Thyroid gland (tissue), 4 donors: ENCODE data around the gene IQGAP1.

ENCODE experiments used
- CTCF ChIP-seq, 6 experiments: fragments of 200-600 bp in 3 of 6; fragments of 450-650 bp in 3 of 6; sonication (generic) in 3 of 6; IDR thresholded peaks; one replicate each; pipeline ENCODE4 v1.5.1; 2016 to 2019; ENCODE audit warnings: antibody characterized with exemption in 6 of 6, mild to moderate bottlenecking in 2 of 6, inconsistent platforms in 1 of 6, moderate library complexity in 1 of 6
- POLR2A ChIP-seq, 2 donors: fragments of 450-650 bp; IDR thresholded peaks; one replicate each; pipeline ENCODE4 v1.6.1; 2017; ENCODE audit warnings: antibody characterized with exemption in 2 of 2, mild to moderate bottlenecking in 2 of 2, moderate library complexity in 1 of 2

- no peak for TF ChIP-seq CTCF (IDR thresholded peaks at IDR 0.05)
- no peak for TF ChIP-seq POLR2A (IDR thresholded peaks at IDR 0.05)
Measured at GRCh38 chr15:90405055-90405607, 17.1 kb downstream of the IQGAP1 start.
